Stimulated activated CD4-positive, alpha-beta T cell treated with anti-CD3 and anti-CD28 coated beads, TNF-alpha, amount 100 ng/mL, for 24 hours (primary cell): ENCODE data around the gene TAOK2.

Experiments
- DNase-seq, 3 experiments: peaks; one replicate each; pipeline ENCODE4 v3.0.0-alpha.2; 2020; ENCODE audit warnings: low read depth in 3 of 3

Gene TAOK2

DNA sequence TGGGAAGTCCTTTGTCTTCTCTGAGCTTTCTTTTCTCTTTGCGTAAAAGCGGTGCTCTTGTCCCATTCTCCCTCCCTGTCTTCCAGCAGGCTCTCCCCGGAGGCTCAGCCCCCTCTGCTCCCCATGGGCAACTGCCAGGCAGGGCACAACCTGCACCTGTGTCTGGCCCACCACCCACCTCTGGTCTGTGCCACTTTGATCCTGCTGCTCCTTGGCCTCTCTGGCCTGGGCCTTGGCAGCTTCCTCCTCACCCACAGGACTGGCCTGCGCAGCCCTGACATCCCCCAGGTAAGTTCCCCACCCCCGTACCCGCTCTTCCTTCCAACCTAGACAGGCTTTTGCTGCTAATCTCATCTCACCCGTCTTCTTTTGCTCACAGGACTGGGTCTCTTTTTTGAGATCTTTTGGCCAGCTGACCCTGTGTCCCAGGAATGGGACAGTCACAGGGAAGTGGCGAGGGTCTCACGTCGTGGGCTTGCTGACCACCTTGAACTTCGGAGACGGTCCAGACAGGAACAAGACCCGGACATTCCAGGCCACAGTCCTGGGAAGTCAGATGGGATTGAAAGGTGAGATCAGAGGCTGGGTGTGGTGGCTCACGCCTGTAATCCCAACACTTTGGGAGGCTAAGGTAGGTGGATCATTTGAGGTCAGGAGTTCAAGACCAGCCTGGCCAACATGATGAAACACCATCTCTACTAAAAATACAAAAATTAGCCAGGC lies 10.5 kb upstream of the TAOK2 start:
- DNase-seq, result no peak

GRCh38 chr16:29968205-29968604 lies 5.5 kb upstream of the TAOK2 start:
- DNase-seq, result no peak

GRCh38 chr16:29971304-29971703 lies 2.4 kb upstream of the TAOK2 start:
- DNase-seq, result no peak

- no peak for DNase-seq
Observed at GRCh38 chr16:29972500-29972899, 1.2 kb upstream of the TAOK2 start.

- no peak for DNase-seq
Observed at GRCh38 chr16:29972992-29973383, 680 bp upstream of the TAOK2 start.

- no peak for DNase-seq
Observed at GRCh38 chr16:29974291-29975133, 844 bp downstream of the TAOK2 start.

DNA sequence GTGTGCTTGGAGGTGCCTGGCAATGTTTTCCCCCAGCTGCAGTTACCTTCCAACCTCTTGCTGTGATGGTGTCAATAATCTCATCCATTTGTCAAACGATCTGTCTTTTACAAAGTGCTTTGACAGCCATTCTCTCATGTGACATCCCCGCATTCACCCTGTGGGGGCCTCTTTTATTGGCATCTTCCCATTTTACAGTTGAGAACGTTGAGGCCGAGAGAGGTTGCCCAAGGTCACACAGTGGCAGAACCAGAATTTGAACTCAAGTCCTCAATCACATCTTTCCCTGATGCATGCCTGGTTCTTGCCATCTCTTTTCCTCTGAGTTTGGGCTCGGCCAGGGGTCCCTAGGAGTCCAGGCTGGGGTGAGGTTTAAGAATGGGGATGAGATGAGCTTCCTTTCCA lies 1.5 kb downstream of the TAOK2 start:
- DNase-seq, result no peak

DNA sequence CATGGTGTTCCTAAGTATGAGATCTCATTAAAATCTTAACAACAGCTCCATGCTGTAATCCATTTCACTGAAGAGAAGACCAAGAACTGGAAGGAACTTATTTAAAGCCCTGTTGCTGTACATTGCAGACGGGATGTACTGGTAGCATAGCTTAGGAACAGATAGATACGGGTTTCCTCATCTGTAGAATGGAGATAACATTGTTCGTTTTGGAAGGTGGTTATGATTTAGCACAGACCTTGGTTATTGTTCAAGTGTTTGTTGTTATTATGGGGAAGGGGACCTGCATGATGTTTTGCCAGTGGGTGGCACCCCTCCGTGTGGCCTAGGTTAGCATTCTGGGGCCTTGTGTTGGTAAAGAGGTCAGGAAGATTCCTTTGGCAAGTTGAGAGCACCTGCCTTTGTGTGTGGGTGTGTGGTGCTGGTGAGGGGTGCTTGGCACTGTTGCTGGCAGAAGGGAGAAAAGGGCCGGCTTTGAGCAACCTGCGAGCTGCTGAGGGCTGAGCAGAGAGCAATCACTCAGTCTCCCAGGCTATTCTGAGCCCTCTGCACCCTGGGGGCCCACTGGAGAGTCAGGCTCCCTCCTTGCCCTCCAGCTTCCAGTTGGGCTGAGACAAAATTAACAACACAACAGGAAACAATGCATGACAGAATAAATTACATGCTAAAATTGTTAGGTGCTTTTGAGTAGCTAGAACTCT lies 2.3 kb downstream of the TAOK2 start:
- no peak for DNase-seq

- DNase-seq, result no peak
Observed at GRCh38 chr16:29977063-29977825, 3.6 kb downstream of the TAOK2 start.

GRCh38 chr16:29978081-29978480 lies 4.4 kb downstream of the TAOK2 start:
- no peak for DNase-seq

GRCh38 chr16:29978564-29979270 lies 5.0 kb downstream of the TAOK2 start:
- no peak for DNase-seq

- no peak for DNase-seq
Observed at GRCh38 chr16:29982560-29983419, 9.1 kb downstream of the TAOK2 start.

GRCh38 chr16:29983420-29984136 lies 9.9 kb downstream of the TAOK2 start:
- DNase-seq, result no peak

GRCh38 chr16:29984137-29984763 lies 10.6 kb downstream of the TAOK2 start:
- DNase-seq, result no peak

- no peak for DNase-seq
Observed at GRCh38 chr16:29984764-29985147, 11.1 kb downstream of the TAOK2 start.

- no peak for DNase-seq
Observed at GRCh38 chr16:29985271-29985811, 11.7 kb downstream of the TAOK2 start.

GRCh38 chr16:29986231-29986630 lies 12.6 kb downstream of the TAOK2 start:
- DNase-seq, result no peak

GRCh38 chr16:29986931-29987330 lies 13.3 kb downstream of the TAOK2 start:
- DNase-seq, result no peak
